GM18867 (cell line): ENCODE data around the gene CDH22.

Experiments
- ATAC-seq: cut with Tn5 transposase; IDR thresholded peaks from one replicate; pipeline ENCODE4 v1.9.1; 2021; ENCODE audit warnings: mild to moderate bottlenecking, moderate library complexity; ENCODE audit not compliant: unreplicated experiment

The CDH22 gene

DNA sequence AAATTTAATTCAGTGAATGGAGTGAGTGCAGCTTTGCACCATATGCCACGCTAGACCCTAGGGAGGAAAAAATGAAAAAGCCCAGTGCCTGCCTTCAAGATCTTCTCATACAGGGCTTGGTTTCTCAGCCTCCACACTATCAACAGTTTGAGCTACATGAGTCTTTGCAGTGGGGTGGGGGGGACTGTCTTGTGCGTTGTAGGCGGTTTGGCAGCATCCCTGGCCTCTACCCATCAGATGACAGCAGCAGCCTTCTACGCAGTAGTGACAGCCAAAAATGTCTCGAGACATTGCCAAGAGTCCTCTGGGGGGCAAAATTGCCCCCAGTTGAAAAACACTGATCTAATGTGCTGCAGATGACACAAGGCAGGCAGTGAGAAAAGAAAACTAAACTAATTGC lies 6.2 kb downstream of the CDH22 start:
- no peak for ATAC-seq

DNA sequence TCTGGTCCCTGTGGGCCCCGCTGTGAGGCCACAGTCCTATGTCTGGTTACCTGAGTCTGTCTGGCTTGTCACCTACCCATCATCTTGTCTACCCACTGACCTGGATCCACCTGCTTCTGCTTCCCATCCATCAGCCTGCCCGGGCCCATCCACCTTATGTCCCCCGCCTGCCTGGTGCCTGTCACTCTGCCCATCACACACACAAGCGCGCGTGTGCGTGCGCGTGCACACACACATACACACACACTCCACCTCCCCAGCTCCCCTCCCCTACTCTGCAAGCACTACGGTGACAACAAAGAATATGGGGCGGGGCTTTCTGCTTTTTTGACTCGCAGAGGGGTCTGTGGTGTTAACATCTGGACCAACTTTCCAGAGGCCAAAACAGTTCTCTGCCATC lies 8.0 kb downstream of the CDH22 start:
- ATAC-seq, result no peak

DNA sequence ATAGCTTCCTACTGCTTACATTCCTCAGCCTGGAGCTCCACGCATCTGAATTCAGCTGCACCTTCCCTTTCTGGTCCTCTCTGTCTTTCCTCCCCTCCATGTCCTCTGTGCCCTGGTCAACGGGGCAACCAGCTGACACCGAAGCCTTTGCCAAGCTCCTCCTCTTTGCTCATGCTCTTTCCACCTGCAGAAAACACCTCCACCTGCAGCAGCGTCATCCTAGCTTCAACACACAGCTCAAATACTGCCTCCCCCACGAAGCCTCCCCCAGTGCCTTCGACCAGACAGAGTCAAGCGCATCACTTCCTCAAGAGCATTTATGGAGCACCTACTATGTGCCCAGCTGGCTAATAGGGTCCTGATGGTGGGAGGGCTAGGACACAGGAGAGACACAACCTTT lies 9.2 kb downstream of the CDH22 start:
- no peak for ATAC-seq

- ATAC-seq, result no peak
These were observed 9.9 kb downstream of the CDH22 start for GRCh38 chr20:46298374-46298773.

DNA sequence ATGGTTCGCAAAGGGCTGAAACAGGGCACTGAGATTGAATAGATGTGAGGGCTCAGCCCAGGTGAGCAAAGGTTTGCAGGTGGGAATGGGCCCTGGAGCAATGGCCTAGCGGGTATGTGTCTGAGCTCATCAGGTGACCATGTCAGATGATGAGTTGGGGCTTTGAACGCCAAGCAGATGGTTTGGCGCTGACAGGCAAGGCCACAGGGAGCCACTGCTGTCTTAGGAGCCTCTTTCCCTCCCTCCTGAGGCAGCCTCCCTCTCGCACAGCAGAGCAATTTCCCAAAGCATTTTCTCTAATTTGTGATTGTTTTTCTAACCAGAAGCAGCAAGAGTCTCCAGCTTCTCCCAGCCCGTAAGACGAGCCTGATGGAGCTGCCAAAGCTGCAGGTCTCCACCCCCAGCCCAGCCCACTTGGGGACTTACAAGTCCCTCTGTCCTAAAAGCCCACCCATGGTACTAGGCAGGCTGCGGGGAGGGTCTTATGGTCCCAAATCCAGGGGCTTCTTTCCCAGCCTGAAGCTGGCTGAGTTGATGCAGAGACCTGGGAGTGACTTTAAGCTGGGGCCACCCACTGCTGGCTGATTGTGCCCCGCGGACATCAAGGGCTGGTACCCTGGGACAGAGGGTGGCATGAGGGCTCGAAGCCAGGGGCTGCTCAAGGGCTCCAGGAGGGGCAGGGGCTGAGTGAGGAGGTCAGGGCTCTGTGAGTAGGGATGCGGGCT lies 11.6 kb downstream of the CDH22 start:
- no peak for ATAC-seq

GRCh38 chr20:46293084-46293483 lies 15.2 kb downstream of the CDH22 start:
- ATAC-seq, result no peak

GRCh38 chr20:46291401-46291800 lies 16.9 kb downstream of the CDH22 start:
- no peak for ATAC-seq

GRCh38 chr20:46289432-46289831 lies 18.9 kb downstream of the CDH22 start:
- no peak for ATAC-seq

DNA sequence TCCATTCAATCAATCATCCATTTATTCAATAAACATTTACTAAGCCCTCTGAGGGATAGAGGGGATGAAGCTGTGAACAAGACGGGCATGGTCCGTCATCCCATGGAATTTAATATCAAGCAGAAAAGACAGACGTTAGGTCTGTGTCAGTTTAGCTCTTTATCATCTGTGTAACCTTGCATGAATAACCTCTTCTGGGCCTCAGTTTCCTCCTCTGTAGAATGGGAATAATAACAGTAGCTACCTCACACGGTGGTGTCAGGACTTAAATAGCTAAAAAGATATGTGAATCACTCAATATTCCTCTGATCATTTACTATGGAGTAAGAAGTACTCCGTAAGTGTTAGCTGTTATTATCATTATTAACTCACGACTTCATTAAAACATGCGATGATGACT lies 21.3 kb downstream of the CDH22 start:
- ATAC-seq, result no peak

DNA sequence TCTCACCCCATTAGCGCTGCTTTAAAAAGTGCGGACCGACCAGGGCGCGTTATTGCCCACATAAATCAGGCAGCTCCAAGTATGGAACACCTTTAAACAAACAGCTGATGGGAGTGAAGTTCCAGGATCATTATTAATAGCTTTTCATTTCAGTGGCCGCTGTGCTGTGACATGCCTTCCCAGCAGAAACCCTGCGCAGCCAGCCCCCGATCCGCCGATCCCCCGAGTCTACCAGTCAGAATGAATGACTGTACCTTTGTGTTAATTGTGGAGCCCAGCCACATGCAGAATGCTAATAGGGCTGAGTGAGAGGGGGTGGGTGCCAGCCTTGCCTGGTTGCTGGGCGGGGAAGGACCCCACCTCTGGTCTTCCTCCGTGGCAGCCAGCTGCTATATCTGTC lies 21.9 kb downstream of the CDH22 start:
- no peak for ATAC-seq

- ATAC-seq, result no peak
These were observed 22.6 kb downstream of the CDH22 start for GRCh38 chr20:46285740-46286139.

- no peak for ATAC-seq
These were observed 23.2 kb downstream of the CDH22 start for GRCh38 chr20:46285072-46285471.

DNA sequence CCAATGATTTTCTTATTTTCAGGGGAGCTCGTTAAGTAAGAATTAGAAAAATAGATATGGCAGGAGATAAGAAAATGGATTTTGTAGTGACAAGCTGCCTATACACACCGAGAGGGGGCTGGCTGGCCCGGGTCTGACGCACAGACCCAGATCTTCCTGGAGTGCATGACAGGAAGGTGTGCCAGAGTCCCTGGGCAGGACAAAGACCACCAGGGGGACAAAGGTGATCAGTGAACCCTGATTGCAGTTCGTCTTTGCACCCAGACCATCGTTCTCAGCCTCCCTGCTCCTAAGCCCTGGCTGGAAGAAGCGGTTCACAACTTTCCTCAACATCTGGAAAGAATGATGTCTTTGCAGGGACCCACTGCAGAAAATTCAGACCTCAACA lies 24.3 kb downstream of the CDH22 start:
- no peak for ATAC-seq

DNA sequence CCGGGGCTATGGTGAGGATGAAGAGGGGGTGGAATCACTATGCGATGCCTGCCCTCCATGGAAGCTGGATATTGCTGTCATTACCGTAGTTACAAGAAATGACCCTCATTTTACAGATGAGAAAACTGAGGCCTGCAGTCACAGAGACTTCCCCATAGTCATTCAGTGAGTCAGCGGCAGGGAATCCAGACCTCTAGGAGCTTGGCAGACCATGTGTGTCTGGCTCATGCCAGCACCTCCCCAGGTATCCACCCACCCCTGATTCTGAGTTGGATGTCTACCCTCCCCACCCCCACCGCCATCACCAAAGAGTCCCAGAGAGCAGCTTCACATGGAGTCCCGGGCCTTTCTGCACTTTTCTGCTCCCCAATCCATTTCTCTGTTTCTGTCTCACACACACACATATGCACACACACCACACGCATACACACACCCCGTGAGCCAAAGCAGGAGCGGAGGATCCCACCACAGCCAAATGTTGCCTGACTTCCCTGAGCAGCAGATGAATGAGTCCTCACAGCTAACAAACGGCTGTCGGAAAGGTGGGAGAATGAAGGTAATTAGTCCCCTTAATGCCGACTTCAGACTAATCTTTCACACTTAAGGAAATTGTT lies 24.8 kb downstream of the CDH22 start:
- ATAC-seq, result no peak

- no peak for ATAC-seq
These were observed 25.6 kb downstream of the CDH22 start for GRCh38 chr20:46282669-46283068.

- no peak for ATAC-seq
These were observed 29.2 kb downstream of the CDH22 start for GRCh38 chr20:46279103-46279502.

DNA sequence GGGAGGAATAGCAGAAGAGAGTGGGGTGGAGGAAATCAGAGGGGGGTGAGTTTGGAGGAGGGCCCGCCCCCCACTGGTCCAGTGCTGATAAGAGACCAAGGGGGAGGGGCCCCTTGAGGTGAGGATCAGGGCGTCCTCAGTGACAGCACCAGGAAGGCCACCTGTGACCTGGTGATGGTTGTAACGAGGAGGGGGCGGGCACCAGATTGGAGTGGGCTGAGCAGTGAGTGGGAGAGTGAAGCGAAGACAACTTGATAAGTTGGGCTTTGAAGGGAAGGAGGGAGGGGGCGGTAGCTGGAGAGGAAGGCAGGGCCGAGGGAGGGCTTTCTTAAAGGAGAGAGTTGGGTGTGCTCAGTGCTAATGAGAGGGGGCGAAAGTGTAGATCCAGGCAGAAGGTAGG lies 30.7 kb downstream of the CDH22 start:
- ATAC-seq, result no peak

- no peak for ATAC-seq
These were observed 31.8 kb downstream of the CDH22 start for GRCh38 chr20:46276531-46276930.

DNA sequence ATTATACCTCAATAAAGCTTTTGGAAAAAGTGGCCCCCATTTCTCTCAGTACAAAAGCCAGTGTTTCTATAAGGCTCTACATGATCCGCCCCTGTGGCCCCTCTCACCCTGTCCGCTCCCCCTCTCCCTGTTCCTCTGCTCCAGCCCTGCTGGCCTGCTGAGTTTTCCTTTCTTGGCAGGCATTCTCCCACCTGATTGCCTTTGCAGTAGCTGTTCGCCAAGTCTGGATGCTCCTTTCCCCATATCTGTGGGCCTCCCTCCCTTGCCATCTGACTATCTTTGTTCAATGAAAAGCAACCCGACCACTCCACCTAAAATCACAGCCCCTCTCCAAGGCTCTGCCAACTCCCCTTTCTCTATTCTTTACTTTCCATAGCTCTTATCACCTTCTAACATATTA lies 33.2 kb downstream of the CDH22 start:
- no peak for ATAC-seq

DNA sequence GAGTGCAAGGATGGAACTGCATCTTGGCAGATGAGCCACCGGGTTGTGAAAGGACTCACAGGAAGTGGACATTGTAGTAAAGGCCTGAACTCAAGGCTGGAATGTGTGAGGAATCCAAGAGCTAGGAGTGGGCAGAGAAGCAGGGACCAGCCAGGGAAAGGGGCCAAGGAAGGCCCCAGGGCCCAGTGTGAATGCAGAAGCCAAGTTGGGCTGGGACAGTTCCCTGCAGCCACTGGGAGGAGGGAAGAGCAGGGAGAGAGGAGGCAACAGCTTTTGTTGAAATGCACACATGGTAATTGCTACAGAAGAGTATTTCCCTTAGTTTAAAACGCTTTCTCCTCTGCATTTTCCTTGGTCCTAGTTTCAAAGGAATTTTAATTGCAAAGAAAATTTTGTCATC lies 34.6 kb downstream of the CDH22 start:
- ATAC-seq, result no peak

DNA sequence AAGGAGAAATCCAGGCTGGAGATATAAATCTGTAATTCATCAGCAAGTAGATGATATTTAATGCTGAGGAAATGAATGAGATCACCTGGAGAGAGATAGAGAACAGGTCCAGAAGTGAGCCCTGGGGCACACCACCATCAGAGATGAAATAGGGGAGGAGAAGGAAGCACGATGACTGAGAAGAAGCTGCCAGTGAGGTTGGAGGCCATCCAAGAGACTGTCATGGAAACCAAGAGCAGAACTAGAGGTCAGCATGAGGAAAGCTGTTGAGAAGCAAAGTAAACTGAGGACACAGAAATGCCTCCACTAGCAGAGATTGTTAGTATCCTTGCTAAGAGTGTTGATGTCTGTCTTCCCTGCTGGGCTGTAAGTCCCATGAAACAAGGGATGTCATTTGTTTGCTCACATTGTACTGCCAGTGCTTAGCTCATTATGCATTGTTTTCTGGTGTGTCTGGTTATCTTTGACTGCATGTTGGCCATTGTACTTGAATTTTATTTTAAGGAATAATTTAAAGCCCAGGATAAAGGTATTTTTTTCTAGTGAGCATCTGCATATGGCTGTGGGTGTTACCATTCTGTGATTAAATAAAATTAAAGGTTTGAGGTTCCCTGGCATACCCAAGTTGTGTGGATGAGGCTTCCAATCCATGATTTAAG lies 35.8 kb downstream of the CDH22 start:
- no peak for ATAC-seq

GRCh38 chr20:46270977-46271744 lies 37.1 kb downstream of the CDH22 start:
- no peak for ATAC-seq
